Measurements from ENCODE around the gene SOX9. TPM values are rescaled to one million over a fixed set of nuclear protein-coding genes. Genes with fewer than 3 reads are reported as not detected.
A peak's percentile ranks its signal among the peaks of the same experiment; 100 is the strongest.

SOX9 gene
- total and polyA plus RNA-seq, 2 of the 8 experiments (the other 6 are each of a cell fraction or from before 2014, with no cell fraction given) = 1.9 to 4.9 TPM

GRCh38 chr17:72119873-72120641, 763 bp upstream of the SOX9 start:
- H3K4ac ChIP-seq (replicated peaks; ENCODE audit: insufficient read length, low read depth, low read length) = no peak overlapping the region
- no peak overlapping the region for H4K5ac ChIP-seq (ENCODE audit: insufficient read length, low read depth, low read length)
- no peak overlapping the region for H2BK15ac ChIP-seq (ENCODE audit: low read length)
- no peaks in the 10 kb centered on the region for H3K79me2 ChIP-seq (ENCODE audit: control insufficient read depth in 1 of 2, insufficient read depth in 2 of 2, low read length in 2 of 2)
- no peak overlapping the region for H2BK5ac ChIP-seq (ENCODE audit: low read depth, low read length)
- H3K79me1 ChIP-seq (ENCODE audit: low read depth, low read length) = no peaks in the 10 kb centered on the region
- no peak overlapping the region for H2BK120ac ChIP-seq (replicated peaks; ENCODE audit: low read depth, low read length)
- peak in 1 of 2 experiments; percentile 72 for DNase-seq (ENCODE audit: low read depth in 1 of 2, low spot score in 2 of 2)
- peaks cover 0 to 19% (median 4%) of the 10 kb centered on the region in 4 experiments; a peak in 2 of 8 replicates for H3K36me3 ChIP-seq (ENCODE audit: control insufficient read depth in 2 of 4, insufficient read depth in 4 of 4, low read length in 3 of 4)
- H2BK12ac ChIP-seq (ENCODE audit: low read depth, low read length) = peak overlapping the region; percentile 60; the same call in 1 of the 2 replicates
- no peaks in the 10 kb centered on the region for H3K9me3 ChIP-seq (ENCODE audit: insufficient read depth in 2 of 2, low read depth in 1 of 2, low read length in 1 of 2)
- no peak overlapping the region for H2AK5ac ChIP-seq (ENCODE audit: low read depth, low read length)
- H3K4me3 ChIP-seq (ENCODE audit: extremely low read depth in 1 of 4, insufficient read depth in 2 of 4, low read depth in 3 of 4, low read length in 4 of 4) = peak overlapping the region; percentile 42 to 93 (median 58)
- no peak overlapping the region for H2BK20ac ChIP-seq (ENCODE audit: low read length)
- H3K27me3 ChIP-seq (replicated peaks in 1 of 4; ENCODE audit: control insufficient read depth in 3 of 4, extremely low read depth in 1 of 4, insufficient read depth in 3 of 4, low read length in 3 of 4) = peaks cover 31 to 74% (median 60%) of the 10 kb centered on the region in 4 experiments
- no peak overlapping the region for H3K14ac ChIP-seq (ENCODE audit: insufficient read length)
- H3K23me2 ChIP-seq (ENCODE audit: low read depth, low read length) = peaks cover 50% of the 10 kb centered on the region
- no peak overlapping the region for H3K27ac ChIP-seq (ENCODE audit: low read depth, low read length)
- ChIA-PET CTCF (ENCODE audit: partially characterized antibody) (interaction anchor here (0.7 to 2.7 kb wide), 16 partner anchors 11 to 647 kb away, joined by 3 to 11 read pairs (median 4); no protein-coding TSS in a partner anchor), POLR2A (ENCODE audit: partially characterized antibody) (interaction anchor here (1.1 to 2.9 kb wide), 4 partner anchors 9 to 289 kb away, joined by 3 to 15 read pairs (median 5); no protein-coding TSS in a partner anchor)
- 1% methylated on average over 54 of the region's 54 CpGs; no CpG with 5 or more reads in 1 of the 2 experiments for WGBS, 2 experiments (ENCODE audit: extremely low coverage in 1 of 2, insufficient coverage in 1 of 2, insufficient read length in 1 of 2, insufficient replicate concordance in 2 of 2, low coverage in 1 of 2, low lambda C conversion rate in 2 of 2, missing lambda C conversion rate in 1 of 2)
- H3K4me1 ChIP-seq (replicated peaks in 1 of 4; ENCODE audit: control insufficient read depth in 3 of 4, insufficient read depth in 4 of 4, low read length in 3 of 4) = peaks cover 0 to 29% (median 20%) of the 10 kb centered on the region in 4 experiments; a peak in 6 of 7 replicates
- no peak overlapping the region for H3K9ac ChIP-seq (replicated peaks in 1 of 4; ENCODE audit: extremely low read depth in 1 of 4, low read depth in 3 of 4, low read length in 3 of 4)
- no peak overlapping the region for H3K56ac ChIP-seq (replicated peaks; ENCODE audit: insufficient read length, low read depth, low read length)
- peak overlapping the region; percentile 43 for H2AFZ ChIP-seq (ENCODE audit: low read length)
- H4K20me1 ChIP-seq (replicated peaks in 1 of 2; ENCODE audit: control insufficient read depth in 1 of 2, insufficient read depth in 2 of 2, low read length in 2 of 2) = peaks cover 3 to 7% of the 10 kb centered on the region in 2 experiments
- H3K18ac ChIP-seq (ENCODE audit: extremely low read depth, low read length) = no peak overlapping the region
- H4K91ac ChIP-seq (replicated peaks; ENCODE audit: insufficient read length, low read length) = no peak overlapping the region
- H3K23ac ChIP-seq (ENCODE audit: insufficient read length) = no peak overlapping the region
- FAIRE-seq = no peak
- H4K8ac ChIP-seq (ENCODE audit: extremely low read depth, insufficient read depth, low read length) = peak overlapping the region; percentile 52; the same call in 1 of the 2 replicates
- H3K4me2 ChIP-seq (ENCODE audit: insufficient read depth in 1 of 2, low read depth in 2 of 2, low read length in 2 of 2) = peak overlapping the region; percentile 91 to 93
- TF ChIP-seq CBX8 (IDR thresholded peaks at IDR 0.05; ENCODE audit: borderline replicate concordance, low read depth, low read length) (no peak), POLR2AphosphoS5 (IDR thresholded peaks at IDR 0.05; ENCODE audit: low read depth, low read length) (no peak), SIN3A (conservative IDR thresholded peaks at IDR 0.05 in 1 of 2, IDR thresholded peaks at IDR 0.05 in 1 of 2; ENCODE audit: low read depth in 1 of 2, low read length in 2 of 2) (0 out of 4 replicates have a peak, but pooled peaks of 1 of the 2 experiments have one; percentile 42), SUZ12 (IDR thresholded peaks at IDR 0.05; ENCODE audit: low read length) (peak; percentile 67), RNF2 (IDR thresholded peaks at IDR 0.05; ENCODE audit: borderline replicate concordance, low read depth, low read length, missing control alignments, poor library complexity, severe bottlenecking) (peak; percentile 66), TAF7 (optimal IDR thresholded peaks at IDR 0.05; ENCODE audit: borderline replicate concordance, low read depth, low read length) (no peak), EZH2 (IDR thresholded peaks at IDR 0.05; ENCODE audit: low read depth, low read length, severe bottlenecking) (peak; percentile 74), JUN (IDR thresholded peaks at IDR 0.05; ENCODE audit: low read depth, low read length) (no peak), KDM4A (IDR thresholded peaks at IDR 0.05; ENCODE audit: low read depth, low read length, severe bottlenecking) (peak; percentile 46), GTF2F1 (IDR thresholded peaks at IDR 0.05; ENCODE audit: borderline replicate concordance, low read depth, low read length) (no peak)
